Stimulated activated naive CD4-positive, alpha-beta T cell (primary cell): ENCODE data around the gene CEP135.
A peak's percentile ranks its signal among the peaks of the same experiment; 100 is the strongest.
"Not testable (repeated sequence)": the region's sequence is repeated elsewhere in the genome, so short reads cannot be mapped to it uniquely, and the experiment has no call there.

Experiments
- DNase-seq, 6 experiments: peaks; one replicate each; lab custom pipeline; 2025; lab: John Stamatoyannopoulos, UW

CEP135 gene

GRCh38 chr4:55941881-55942396, 6.8 kb upstream of the CEP135 start:
- DNase-seq, result no peak

- DNase-seq, result peak in 2 of 6 experiments; percentile 2 to 27
These were observed 1.4 kb upstream of the CEP135 start for GRCh38 chr4:55947254-55947882.

GRCh38 chr4:55947912-55948725, 626 bp upstream of the CEP135 start:
- peak; percentile 2 to 75 (median 61) for DNase-seq

- no peak for DNase-seq
These were observed 697 bp downstream of the CEP135 start for GRCh38 chr4:55949482-55949802.

- DNase-seq, result no peak
These were observed 2.6 kb downstream of the CEP135 start for GRCh38 chr4:55951191-55951922.

GRCh38 chr4:55955710-55956109, 7.0 kb downstream of the CEP135 start:
- no peak for DNase-seq

GRCh38 chr4:55959655-55960054, 10.9 kb downstream of the CEP135 start:
- DNase-seq, result no peak

- no peak for DNase-seq
These were observed 15.3 kb downstream of the CEP135 start for GRCh38 chr4:55964046-55964445.

- DNase-seq, result no peak
These were observed 16.8 kb downstream of the CEP135 start for GRCh38 chr4:55965585-55965984.

- not testable (repeated sequence) for DNase-seq
These were observed 17.6 kb downstream of the CEP135 start for GRCh38 chr4:55966324-55966723.

GRCh38 chr4:55967376-55967775, 18.6 kb downstream of the CEP135 start:
- no peak for DNase-seq

- no peak for DNase-seq
These were observed 24.9 kb downstream of the CEP135 start for GRCh38 chr4:55973650-55974049.

- DNase-seq, result no peak
These were observed 29.1 kb downstream of the CEP135 start for GRCh38 chr4:55977811-55978210.

GRCh38 chr4:55979562-55979961, 30.8 kb downstream of the CEP135 start:
- DNase-seq, result no peak

- DNase-seq, result no peak
These were observed 32.0 kb downstream of the CEP135 start for GRCh38 chr4:55980725-55981124.

- DNase-seq, result no peak
These were observed 34.2 kb downstream of the CEP135 start for GRCh38 chr4:55982976-55983375.

- no peak for DNase-seq
These were observed 41.0 kb downstream of the CEP135 start for GRCh38 chr4:55989766-55990165.

GRCh38 chr4:55993994-55994663, 45.4 kb downstream of the CEP135 start:
- no peak for DNase-seq

GRCh38 chr4:55996646-55997045, 47.9 kb downstream of the CEP135 start:
- DNase-seq, result no peak

GRCh38 chr4:56003606-56004005, 54.9 kb downstream of the CEP135 start:
- no peak for DNase-seq

GRCh38 chr4:56004235-56004634, 55.5 kb downstream of the CEP135 start:
- no peak for DNase-seq

GRCh38 chr4:56007154-56007553, 58.4 kb downstream of the CEP135 start:
- DNase-seq, result no peak
